Effector memory CD4-positive, alpha-beta T cell (primary cell): ENCODE measurements around the gene CRABP2.
A peak's percentile ranks its signal among the peaks of the same experiment; 100 is the strongest.

Experiments used
- DNase-seq, 3 donors: peaks; one replicate each; pipeline ENCODE4 v3.0.0-alpha.2; 2020
- H3K27ac ChIP-seq: 2 replicates; pipeline ENCODE4 v1.7.0; 2013; ENCODE audit warnings: mild to moderate bottlenecking, low read length, moderate library complexity; ENCODE audit not compliant: insufficient read depth, poor library complexity, severe bottlenecking
- H3K27me3 ChIP-seq: replicated peaks from 2 replicates; pipeline ENCODE4 v1.7.0; 2013; ENCODE audit warnings: mild to moderate bottlenecking, low read length; ENCODE audit not compliant: insufficient read depth, control insufficient read depth, poor library complexity, severe bottlenecking
- H3K36me3 ChIP-seq: 2 replicates; pipeline ENCODE4 v1.7.0; 2013; ENCODE audit warnings: mild to moderate bottlenecking, low read length, moderate library complexity; ENCODE audit not compliant: control insufficient read depth, insufficient read depth
- H3K4me1 ChIP-seq: 2 replicates; pipeline ENCODE4 v1.7.0; 2013; ENCODE audit warnings: low read length, mild to moderate bottlenecking; ENCODE audit not compliant: control insufficient read depth, insufficient read depth, poor library complexity, severe bottlenecking
- H3K4me3 ChIP-seq: 2 replicates; pipeline ENCODE4 v1.7.0; 2013; ENCODE audit warnings: low read length, low read depth, mild to moderate bottlenecking; ENCODE audit not compliant: insufficient read depth, poor library complexity, severe bottlenecking
- H3K9me3 ChIP-seq: 2 replicates; pipeline ENCODE4 v1.7.0; 2013; ENCODE audit warnings: mild to moderate bottlenecking, low read length, moderate library complexity; ENCODE audit not compliant: control insufficient read depth
- total RNA-seq, 3 donors: gene quantifications; one replicate each; lab custom pipeline; 2026; lab: John Stamatoyannopoulos, UW

The CRABP2 gene
- 0.17 to 2.5 (median 1.1) reads per million in 3 donors for total RNA-seq

DNA sequence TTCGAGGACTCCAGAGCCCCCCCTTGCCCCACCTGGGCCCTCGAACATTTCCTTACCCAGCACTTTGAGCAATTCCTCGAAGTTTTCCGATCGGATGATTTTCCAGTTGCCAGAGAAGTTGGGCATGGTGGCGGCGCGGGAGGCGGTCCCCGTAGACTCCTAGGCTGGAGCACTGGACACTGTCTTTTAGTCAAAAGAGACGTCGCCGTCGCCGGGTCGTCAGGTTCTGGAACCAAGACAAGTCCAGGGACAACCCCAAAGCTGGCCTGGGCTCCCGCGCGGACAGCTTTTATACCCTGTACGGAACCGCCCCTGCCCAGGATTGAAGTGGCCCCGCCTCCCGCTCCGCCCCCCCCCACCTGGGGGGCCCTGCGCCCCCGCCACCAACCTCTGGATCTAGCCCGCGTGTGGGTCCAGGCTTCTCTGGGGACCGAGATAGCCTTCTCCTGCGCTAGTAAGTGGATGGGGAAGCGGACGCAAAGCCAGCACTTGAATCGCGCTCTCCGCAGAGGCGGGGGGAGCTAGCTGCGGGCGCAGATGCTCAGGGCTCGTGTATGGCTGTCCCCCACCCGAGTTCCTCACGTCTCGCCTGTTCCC, at the start of gene CRABP2:
TSS of gene CRABP2 (minus strand) at position 263 of the 597 bp plus-strand sequence. CDS start at position 126, 137 bp downstream.
- H3K36me3 ChIP-seq = no peaks in the 10 kb centered on the region
- H3K4me3 ChIP-seq = peak within 1 kb of the TSS; percentile 87
- H3K27ac ChIP-seq = peak within 1 kb of the TSS; percentile 63
- DNase-seq = peak in 1 of 3 donors; percentile 16
- no peaks in the 10 kb centered on the region for H3K9me3 ChIP-seq
- peaks cover 17% of the 10 kb centered on the region for H3K27me3 ChIP-seq
- peaks cover 28% of the 10 kb centered on the region for H3K4me1 ChIP-seq

DNA sequence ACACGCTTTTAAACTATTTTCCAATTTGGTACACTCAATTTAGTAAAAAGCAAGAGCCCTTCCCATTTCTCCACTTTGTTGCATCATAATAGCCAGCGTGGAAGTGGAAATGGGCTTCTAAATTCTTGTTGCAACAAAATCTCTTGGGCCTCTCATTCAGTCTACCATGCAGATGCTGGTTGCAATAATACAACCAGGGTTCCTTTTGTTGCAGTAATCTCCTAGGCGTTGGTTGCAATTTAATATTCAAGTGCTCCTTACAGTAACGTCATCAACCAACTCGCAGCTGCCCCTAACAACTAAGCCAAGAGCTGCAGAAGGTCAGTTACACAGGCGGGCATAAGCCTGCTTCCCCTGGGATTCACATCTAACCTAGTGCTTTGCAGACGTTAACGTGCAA, 48.8 kb upstream of the CRABP2 start:
- no peak for DNase-seq
- Histone ChIP-seq H3K27me3 (no peaks in the 10 kb centered on the region), H3K27ac (no peak overlapping the region), H3K9me3 (no peaks in the 10 kb centered on the region), H3K4me3 (no peak overlapping the region), H3K4me1 (peaks cover 23% of the 10 kb centered on the region), H3K36me3 (no peaks in the 10 kb centered on the region)

DNA sequence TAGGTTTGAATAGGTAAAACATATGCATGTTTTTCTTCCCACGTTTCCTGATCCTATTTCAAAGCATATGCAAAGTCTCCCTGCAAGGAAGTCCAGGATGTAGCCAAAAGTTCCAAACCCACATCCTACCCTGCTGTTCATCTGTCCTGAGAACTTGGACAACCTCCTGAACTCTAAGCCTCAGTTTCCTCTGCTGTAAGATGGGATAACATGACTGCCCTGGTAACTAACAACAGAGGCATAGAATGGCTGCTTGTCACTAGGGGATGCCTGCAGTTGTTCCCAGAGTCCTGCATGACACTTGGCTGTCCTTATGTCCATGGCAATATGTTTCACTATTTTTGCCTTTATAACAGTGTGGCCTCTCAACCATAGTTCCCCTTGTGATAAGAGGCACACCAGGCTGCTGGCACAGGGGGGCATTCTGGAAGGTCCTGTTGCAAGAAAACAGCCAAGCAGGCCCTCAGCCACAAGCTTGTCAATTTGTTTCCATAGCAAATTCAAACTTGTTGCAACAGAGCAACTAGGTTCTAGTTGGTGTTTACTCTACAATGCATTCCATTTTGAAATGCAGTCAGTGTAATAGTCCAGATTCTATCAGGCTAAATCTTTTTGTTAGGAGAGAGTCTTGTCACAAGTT, 47.6 kb upstream of the CRABP2 start:
- no peak overlapping the region for H3K27ac ChIP-seq

DNA sequence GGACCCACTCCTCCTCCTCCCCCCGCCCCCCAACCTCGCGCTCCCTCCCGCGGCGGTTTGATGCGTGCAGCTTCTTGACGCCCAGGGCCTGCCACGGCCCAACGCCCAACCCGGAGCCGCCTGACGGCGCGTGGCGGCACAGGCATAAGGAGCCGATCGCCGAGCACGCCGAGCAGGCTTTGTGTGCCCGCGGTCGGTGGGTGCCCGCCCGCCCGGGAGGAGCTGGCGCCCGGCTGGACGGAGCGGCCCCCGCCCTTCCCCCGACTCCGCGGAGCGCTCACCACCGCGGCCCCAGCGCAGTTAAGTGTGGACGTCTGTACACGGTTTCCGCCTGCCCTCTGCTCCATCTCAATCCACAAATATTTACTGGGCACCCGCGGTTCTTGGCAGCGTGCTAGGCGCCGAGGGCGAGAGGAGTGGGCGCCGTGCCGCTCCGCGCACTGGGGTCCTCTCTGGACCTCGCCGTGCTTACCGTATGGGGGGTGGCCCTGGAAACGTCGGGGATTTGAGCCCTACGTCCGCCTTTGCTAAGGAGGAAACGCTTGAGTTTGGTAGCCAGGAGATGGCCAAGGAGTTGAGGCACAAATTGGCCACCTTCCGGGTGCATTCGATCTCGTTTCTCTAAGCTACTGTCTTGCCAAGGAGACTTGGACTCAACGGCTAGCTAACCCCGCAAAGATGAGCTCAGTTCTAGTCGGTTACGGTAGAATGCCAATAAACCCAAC, 46.5 kb upstream of the CRABP2 start:
- H3K27ac ChIP-seq = peak overlapping the region; percentile 87
- peak; percentile 93 to 96 (median 96) for DNase-seq
- H3K36me3 ChIP-seq = no peaks in the 10 kb centered on the region
- peaks cover 45% of the 10 kb centered on the region for H3K4me1 ChIP-seq
- no peaks in the 10 kb centered on the region for H3K27me3 ChIP-seq
- no peaks in the 10 kb centered on the region for H3K9me3 ChIP-seq
- H3K4me3 ChIP-seq = peak overlapping the region; percentile 88

More for the DNA sequence above, 47.6 kb upstream of the CRABP2 start:
- no peaks in the 10 kb centered on the region for H3K27me3 ChIP-seq
- H3K4me1 ChIP-seq = peaks cover 36% of the 10 kb centered on the region
- no peak overlapping the region for H3K4me3 ChIP-seq
- H3K9me3 ChIP-seq = no peaks in the 10 kb centered on the region
- no peak for DNase-seq
- H3K36me3 ChIP-seq = no peaks in the 10 kb centered on the region

DNA sequence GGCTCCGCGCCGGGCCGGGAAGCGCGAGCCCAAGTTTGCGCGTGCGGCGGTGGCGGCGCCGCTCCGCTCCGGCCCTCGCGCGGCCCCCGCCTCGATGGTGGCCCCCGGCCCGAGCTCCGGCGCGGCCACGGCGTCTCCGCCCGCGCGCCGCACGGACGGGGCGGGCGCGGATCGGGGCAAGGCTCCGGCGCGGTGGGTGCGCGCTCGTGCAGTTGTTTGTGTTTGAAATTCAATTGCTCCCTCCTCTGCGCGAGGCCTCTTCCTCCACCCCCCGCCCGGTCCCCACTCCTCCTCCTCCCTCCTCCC, 46.0 kb upstream of the CRABP2 start, which contains the start of gene HDGF:
TSS of gene HDGF (minus strand) at position 225 of the 306 bp plus-strand sequence. CDS start 246 bp downstream, outside the sequence.
- no peak for DNase-seq
- Histone ChIP-seq H3K36me3 (no peaks in the 10 kb centered on the region), H3K9me3 (no peaks in the 10 kb centered on the region), H3K27ac (peak within 1 kb of the TSS; percentile 87), H3K4me1 (peaks cover 51% of the 10 kb centered on the region), H3K27me3 (no peaks in the 10 kb centered on the region), H3K4me3 (peak within 1 kb of the TSS; percentile 95)

DNA sequence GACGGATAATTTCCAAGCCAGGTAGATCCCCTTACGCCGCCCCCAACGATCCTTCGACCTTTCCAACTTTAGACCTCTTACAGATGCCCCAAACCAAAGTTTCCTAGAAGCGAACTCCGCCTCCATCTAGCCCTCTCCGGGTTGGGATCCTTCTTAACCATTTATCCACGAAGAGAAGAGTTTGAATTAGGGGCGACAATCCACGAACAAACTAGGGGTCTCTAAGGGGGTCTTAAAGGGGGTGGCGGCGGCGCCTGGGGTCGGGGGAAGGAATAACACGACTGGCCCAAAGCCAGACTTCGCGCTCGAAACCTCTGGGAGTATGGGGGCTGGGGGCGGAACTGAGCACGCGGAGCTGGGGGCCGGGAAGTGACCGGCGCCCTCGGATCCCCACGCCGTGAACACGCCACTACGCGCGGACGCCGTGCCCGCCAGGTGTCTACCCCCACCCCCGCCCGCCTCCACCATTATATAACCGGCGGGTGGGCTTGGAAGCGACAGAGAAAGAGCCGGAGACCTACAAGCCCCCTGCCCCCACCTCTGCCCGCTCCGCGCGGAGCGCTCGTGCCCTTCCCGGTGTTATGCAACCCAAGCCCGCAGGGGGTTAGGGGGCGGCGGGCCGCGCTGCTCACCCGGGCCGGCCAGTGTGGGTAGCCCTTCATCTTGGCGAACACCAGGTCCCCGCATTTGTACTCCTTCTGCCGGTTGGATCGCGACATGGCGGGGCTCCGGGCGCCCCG, 45.5 kb upstream of the CRABP2 start:
- DNase-seq = peak in 1 of 3 donors; percentile 20
- H3K27ac ChIP-seq = peak overlapping the region; percentile 77
- no peaks in the 10 kb centered on the region for H3K36me3 ChIP-seq
- H3K4me1 ChIP-seq = peaks cover 53% of the 10 kb centered on the region
- H3K9me3 ChIP-seq = no peaks in the 10 kb centered on the region
- no peaks in the 10 kb centered on the region for H3K27me3 ChIP-seq
- H3K4me3 ChIP-seq = peak overlapping the region; percentile 95

DNA sequence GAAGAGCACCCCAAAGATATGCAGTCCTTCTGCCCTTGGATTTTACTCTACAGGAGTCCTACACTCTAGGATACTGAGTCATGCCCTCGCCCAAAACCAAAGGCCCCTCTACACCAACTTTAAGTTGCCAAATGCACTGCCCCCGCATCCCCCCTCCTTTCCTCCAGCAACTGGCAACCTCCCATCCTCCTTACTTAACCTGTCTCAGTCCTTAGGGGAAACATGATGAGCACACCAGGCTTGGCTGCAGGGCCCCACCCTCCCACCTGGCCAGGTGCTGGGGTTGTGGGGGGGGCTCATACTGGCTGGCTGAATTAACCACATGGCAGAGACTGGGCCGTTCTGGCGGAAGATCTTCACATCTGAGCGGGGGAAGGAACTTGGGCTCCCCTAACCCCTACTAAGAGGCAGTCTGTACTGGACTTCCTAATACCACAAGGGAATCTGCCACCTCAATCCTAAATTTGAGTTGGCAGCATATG, 44.8 kb upstream of the CRABP2 start:
- DNase-seq = no peak

DNA sequence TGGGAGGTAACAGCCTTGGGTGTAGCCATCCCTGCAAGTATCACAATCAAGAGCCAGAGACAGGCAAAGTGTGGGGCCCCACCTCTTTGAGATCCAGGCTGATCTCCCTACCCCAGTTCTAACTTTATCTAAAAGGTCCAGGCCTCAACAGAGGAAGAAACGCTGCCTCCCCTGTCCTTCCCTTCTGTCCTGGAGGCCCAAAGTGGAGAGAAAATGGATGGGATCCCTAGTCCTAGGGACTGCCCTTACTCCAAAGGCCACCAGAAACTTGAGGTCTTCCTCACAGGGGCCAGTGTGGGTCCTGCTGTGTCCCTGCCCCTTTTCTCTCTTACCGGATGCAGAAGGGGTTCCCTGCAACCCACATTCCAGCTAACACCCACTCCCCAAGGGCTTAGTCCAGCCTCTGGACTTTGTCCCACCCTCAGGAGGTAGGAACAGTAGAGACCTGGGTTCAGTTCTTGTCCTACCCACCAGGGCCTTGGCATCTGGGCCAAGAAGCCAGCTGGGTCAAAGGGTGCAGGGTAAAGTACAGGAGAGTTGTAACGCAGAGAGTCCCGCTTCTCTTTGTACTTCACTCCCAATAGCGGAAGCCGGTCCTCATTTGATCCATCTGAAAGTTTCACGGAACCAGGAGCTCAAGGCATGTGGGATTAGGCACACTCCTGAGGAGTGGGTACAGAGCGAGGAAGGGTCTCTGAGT, 44.2 kb upstream of the CRABP2 start:
- Histone ChIP-seq H3K9me3 (no peaks in the 10 kb centered on the region), H3K27ac (peak overlapping the region; percentile 77), H3K27me3 (no peaks in the 10 kb centered on the region), H3K36me3 (peaks cover 10% of the 10 kb centered on the region), H3K4me1 (peaks cover 56% of the 10 kb centered on the region), H3K4me3 (peak overlapping the region; percentile 95)
- DNase-seq = no peak

More for the DNA sequence above, 44.8 kb upstream of the CRABP2 start:
- no peaks in the 10 kb centered on the region for H3K27me3 ChIP-seq
- H3K36me3 ChIP-seq = peaks cover 3% of the 10 kb centered on the region
- peak overlapping the region; percentile 95 for H3K4me3 ChIP-seq
- H3K27ac ChIP-seq = peak overlapping the region; percentile 77
- peaks cover 56% of the 10 kb centered on the region for H3K4me1 ChIP-seq
- H3K9me3 ChIP-seq = no peaks in the 10 kb centered on the region

DNA sequence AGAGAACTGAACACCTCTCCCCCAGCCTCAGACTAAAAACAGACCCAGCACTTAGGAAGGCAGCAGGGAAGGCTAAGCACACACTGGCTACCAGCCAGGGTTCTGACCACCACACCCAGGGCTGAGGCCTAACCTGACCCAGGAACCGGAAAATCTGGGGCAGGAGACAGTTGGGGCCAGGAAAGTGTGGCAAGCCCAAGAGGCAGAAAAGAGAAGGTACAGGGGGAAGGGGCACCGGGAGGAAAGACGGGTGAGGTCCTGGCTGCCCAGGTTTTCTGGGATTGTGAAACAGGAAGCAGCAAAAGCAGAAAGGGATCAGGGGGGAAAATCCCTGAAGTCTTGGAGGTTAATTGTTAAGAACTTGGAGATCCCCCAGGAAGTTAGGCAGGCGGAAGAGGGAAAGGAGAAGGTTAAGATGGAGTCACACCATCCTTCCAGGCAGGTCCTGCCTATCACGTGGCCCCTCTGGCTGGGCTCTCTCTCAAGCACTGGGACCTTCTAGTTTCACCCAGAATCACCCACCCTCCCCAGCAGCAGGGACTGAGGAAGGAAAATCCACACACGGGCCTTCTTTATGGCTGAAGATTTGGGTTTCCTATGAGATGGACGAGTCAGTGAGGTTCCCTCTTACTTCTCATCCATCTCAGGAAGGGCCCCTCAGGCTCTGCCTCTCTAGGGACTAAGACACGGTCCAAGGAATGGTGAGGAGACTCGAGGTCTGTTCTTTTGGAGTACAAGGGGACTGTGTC, 43.5 kb upstream of the CRABP2 start:
- Histone ChIP-seq H3K9me3 (no peaks in the 10 kb centered on the region), H3K27me3 (no peaks in the 10 kb centered on the region), H3K36me3 (peaks cover 15% of the 10 kb centered on the region), H3K4me1 (peaks cover 56% of the 10 kb centered on the region), H3K4me3 (peak overlapping the region; percentile 95), H3K27ac (peak overlapping the region; percentile 77)
- DNase-seq = no peak
